ENCODE data around the gene DEFB113.

The DEFB113 gene, protein sequence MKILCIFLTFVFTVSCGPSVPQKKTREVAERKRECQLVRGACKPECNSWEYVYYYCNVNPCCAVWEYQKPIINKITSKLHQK

DNA sequence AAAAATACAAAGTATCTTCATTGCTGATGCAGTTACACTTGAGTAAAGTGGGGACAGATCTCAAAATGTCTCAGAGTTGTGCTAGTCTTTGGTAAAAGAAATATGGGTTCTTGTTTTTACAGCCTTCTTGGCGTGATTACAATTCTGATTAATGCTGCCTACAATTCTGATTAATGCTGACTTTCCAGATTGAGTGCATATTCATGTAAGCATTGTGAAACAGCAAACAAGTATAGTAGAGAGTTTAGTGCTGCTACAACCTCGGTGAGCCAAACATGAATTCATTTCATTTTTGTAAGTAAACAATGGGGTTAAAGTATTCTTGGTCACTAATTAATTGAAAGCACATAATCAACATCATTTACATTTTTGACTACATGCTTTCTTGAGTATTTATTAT, at the start of gene DEFB113:
TSS of gene DEFB113 (minus strand) at position 21 of the 400 bp plus-strand sequence. CDS start at position 21, 0 bp downstream.
- no peaks in the 10 kb centered on the region for H3K4me1 ChIP-seq (ENCODE audit: control insufficient read depth, insufficient read depth, low read length)
- H3K36me3 ChIP-seq (ENCODE audit: control insufficient read depth, insufficient read depth, low read length), result no peaks in the 10 kb centered on the region
- no peak within 1 kb of the TSS for H3K27ac ChIP-seq (ENCODE audit: low read depth, low read length)
- no peak within 1 kb of the TSS for H3K4me3 ChIP-seq (ENCODE audit: low read length)
- H3K9ac ChIP-seq (ENCODE audit: low read length), result no peak within 1 kb of the TSS
- H3K27me3 ChIP-seq (ENCODE audit: control insufficient read depth, insufficient read depth, low read length), result no peaks in the 10 kb centered on the region

DNA sequence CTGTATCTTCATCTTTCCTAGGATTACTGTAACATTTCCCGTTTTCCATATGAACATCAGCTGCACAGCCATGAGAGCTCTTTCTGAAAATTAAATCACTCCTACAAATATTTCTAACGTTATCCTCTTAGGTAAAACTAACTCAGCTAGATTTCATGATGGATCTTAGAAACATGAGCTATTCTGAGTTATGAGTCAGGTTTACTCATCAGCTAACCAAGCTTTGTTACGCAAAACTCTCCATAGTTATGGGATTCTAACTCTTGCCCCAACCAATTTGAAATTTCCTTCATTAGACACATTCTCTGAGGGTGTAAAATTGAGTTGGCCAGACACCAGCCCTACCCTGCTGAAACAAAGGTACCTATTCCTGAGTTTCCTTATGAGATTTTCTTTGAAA, 38.4 kb upstream of the DEFB113 start:
- Histone ChIP-seq H3K27me3 (ENCODE audit: control insufficient read depth, insufficient read depth, low read length) (no peaks in the 10 kb centered on the region), H3K4me3 (ENCODE audit: low read length) (no peak overlapping the region), H3K4me1 (ENCODE audit: control insufficient read depth, insufficient read depth, low read length) (no peaks in the 10 kb centered on the region), H3K9ac (ENCODE audit: low read length) (no peak overlapping the region), H3K27ac (ENCODE audit: low read depth, low read length) (no peak overlapping the region), H3K36me3 (ENCODE audit: control insufficient read depth, insufficient read depth, low read length) (no peaks in the 10 kb centered on the region)

DNA sequence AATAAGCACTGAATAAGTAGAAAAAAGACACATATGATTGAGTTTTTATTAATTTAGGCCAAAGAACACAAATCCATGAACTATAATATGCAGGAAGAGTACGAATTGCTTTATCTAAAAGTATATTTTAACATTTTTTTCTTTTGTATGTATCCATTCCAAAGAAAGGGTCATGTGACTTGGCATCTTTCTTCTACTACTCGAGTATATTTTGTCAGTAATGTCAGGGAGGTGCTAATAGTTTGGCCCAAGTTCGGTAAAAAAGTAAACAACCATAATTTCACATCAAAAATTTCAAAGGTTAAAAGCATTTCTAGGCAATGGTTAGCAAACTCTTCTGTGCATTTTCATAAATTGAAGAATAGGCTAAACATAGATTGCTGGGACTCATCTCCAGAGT, 33.7 kb upstream of the DEFB113 start:
- H3K4me1 ChIP-seq (ENCODE audit: control insufficient read depth, insufficient read depth, low read length), result no peaks in the 10 kb centered on the region
- H3K27me3 ChIP-seq (ENCODE audit: control insufficient read depth, insufficient read depth, low read length), result no peaks in the 10 kb centered on the region

DNA sequence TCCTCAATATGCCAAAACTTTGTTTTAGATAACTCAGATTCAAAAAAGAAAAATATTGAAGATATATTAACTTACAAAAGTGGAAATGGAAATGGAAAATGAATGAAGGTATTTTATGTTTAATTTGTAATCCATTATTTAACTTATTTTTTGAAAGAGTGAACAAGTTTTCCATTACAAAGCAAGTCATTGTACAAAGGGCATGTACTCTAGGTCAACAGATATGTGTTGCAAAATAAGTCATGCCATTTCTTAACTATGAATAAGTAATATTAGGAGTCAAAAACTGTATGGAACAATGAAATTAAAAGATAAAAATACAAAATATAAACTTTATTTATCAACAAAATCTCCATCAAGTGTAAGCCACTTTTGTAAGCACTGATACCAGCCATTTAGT, 25.9 kb upstream of the DEFB113 start:
- Histone ChIP-seq H3K4me1 (ENCODE audit: control insufficient read depth, insufficient read depth, low read length) (no peaks in the 10 kb centered on the region), H3K27me3 (ENCODE audit: control insufficient read depth, insufficient read depth, low read length) (no peaks in the 10 kb centered on the region)

More for the DNA sequence above, 33.7 kb upstream of the DEFB113 start:
- no peak overlapping the region for H3K27ac ChIP-seq (ENCODE audit: low read depth, low read length)
- H3K9ac ChIP-seq (ENCODE audit: low read length), result no peak overlapping the region
- H3K36me3 ChIP-seq (ENCODE audit: control insufficient read depth, insufficient read depth, low read length), result no peaks in the 10 kb centered on the region
- H3K4me3 ChIP-seq (ENCODE audit: low read length), result no peak overlapping the region

DNA sequence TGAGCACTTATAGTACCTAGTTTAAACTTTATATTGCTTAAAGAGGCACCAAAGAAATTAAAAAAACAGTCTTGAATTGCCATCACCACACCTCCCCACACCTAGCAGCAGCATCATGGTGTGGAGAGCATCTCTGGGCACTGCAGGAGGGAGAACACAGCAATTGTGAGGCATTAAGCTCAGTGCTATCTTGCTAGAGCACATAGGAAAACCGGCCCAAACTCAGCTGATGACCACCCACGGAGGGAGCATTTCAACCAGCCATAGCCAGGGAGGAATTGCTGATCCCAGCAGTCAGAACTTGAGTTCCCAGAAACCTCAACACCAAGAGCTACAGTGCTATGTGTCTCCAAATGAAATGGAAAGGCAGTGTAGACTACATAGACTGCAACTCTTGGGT, 19.5 kb upstream of the DEFB113 start:
- Histone ChIP-seq H3K27ac (ENCODE audit: low read depth, low read length) (no peak overlapping the region), H3K9ac (ENCODE audit: low read length) (no peak overlapping the region), H3K36me3 (ENCODE audit: control insufficient read depth, insufficient read depth, low read length) (no peaks in the 10 kb centered on the region), H3K4me3 (ENCODE audit: low read length) (no peak overlapping the region), H3K27me3 (ENCODE audit: control insufficient read depth, insufficient read depth, low read length) (no peaks in the 10 kb centered on the region), H3K4me1 (ENCODE audit: control insufficient read depth, insufficient read depth, low read length) (peaks cover 2% of the 10 kb centered on the region)

More for the DNA sequence above, 25.9 kb upstream of the DEFB113 start:
- no peak overlapping the region for H3K4me3 ChIP-seq (ENCODE audit: low read length)
- H3K27ac ChIP-seq (ENCODE audit: low read depth, low read length), result no peak overlapping the region
- H3K9ac ChIP-seq (ENCODE audit: low read length), result no peak overlapping the region
- H3K36me3 ChIP-seq (ENCODE audit: control insufficient read depth, insufficient read depth, low read length), result no peaks in the 10 kb centered on the region

DNA sequence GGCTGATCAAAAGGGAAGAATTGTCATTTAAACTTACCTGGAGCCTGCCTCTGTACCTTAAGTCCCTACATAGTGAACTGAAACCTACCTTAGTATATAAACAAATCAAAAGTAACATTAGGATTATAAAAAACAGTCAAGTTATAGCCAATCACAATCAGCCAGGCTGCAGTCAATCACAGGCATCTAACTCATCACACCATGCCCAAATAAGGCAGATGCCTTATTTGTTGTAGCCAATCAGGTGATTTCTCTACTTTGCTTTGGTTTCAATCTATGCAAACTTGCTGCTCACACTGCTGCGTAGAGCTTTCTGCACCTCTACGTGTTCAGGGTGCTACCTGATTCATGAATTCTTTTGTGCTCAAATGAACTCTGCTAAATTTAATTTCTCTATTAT, 18.3 kb upstream of the DEFB113 start:
- Histone ChIP-seq H3K27me3 (ENCODE audit: control insufficient read depth, insufficient read depth, low read length) (no peaks in the 10 kb centered on the region), H3K36me3 (ENCODE audit: control insufficient read depth, insufficient read depth, low read length) (no peaks in the 10 kb centered on the region), H3K4me3 (ENCODE audit: low read length) (no peak overlapping the region), H3K9ac (ENCODE audit: low read length) (no peak overlapping the region), H3K27ac (ENCODE audit: low read depth, low read length) (no peak overlapping the region), H3K4me1 (ENCODE audit: control insufficient read depth, insufficient read depth, low read length) (peaks cover 2% of the 10 kb centered on the region)

DNA sequence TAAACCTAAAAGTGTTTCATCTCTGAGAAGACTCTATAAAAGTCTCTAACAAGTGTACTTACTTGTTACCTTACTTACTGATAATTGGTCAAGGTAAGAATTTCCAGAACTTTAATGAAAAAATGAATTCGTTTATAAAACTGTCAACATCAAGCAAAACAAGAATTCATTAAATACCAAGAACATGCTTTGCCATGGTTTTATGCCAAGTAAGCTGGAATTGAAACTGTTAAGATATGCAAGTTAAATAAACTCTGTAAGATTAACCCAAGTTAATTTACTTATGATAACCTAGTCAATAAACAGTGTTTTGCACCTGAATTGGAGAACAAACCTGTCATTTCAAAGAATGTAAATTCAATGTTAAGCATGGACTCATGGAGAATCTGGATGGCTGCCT, 17.1 kb upstream of the DEFB113 start:
- no peak overlapping the region for H3K4me3 ChIP-seq (ENCODE audit: low read length)
- H3K36me3 ChIP-seq (ENCODE audit: control insufficient read depth, insufficient read depth, low read length), result no peaks in the 10 kb centered on the region
- H3K4me1 ChIP-seq (ENCODE audit: control insufficient read depth, insufficient read depth, low read length), result peaks cover 2% of the 10 kb centered on the region
- H3K9ac ChIP-seq (ENCODE audit: low read length), result no peak overlapping the region
- H3K27ac ChIP-seq (ENCODE audit: low read depth, low read length), result no peak overlapping the region
- H3K27me3 ChIP-seq (ENCODE audit: control insufficient read depth, insufficient read depth, low read length), result no peaks in the 10 kb centered on the region

DNA sequence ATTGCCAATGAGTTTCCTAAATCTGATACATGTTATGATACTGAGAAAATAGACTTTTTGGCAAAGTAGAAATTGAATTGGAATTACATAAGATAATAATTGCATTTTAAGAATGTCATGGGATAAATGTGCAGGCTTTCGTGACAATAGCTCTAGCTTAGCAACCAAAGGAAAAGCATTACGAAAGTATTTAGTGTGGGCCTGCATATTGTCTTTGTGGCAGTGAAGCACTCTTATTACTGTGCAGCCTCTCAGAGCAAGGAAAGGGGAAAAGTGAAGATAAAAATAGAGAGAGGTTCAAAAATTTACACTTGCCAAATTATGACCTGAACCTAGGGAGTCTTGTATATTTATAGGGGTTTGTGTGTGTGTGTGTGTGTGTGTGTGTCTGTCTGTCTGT, 12.6 kb upstream of the DEFB113 start:
- Histone ChIP-seq H3K27ac (ENCODE audit: low read depth, low read length) (no peak overlapping the region), H3K36me3 (ENCODE audit: control insufficient read depth, insufficient read depth, low read length) (no peaks in the 10 kb centered on the region), H3K4me1 (ENCODE audit: control insufficient read depth, insufficient read depth, low read length) (peaks cover 2% of the 10 kb centered on the region), H3K27me3 (ENCODE audit: control insufficient read depth, insufficient read depth, low read length) (no peaks in the 10 kb centered on the region), H3K4me3 (ENCODE audit: low read length) (no peak overlapping the region), H3K9ac (ENCODE audit: low read length) (no peak overlapping the region)

DNA sequence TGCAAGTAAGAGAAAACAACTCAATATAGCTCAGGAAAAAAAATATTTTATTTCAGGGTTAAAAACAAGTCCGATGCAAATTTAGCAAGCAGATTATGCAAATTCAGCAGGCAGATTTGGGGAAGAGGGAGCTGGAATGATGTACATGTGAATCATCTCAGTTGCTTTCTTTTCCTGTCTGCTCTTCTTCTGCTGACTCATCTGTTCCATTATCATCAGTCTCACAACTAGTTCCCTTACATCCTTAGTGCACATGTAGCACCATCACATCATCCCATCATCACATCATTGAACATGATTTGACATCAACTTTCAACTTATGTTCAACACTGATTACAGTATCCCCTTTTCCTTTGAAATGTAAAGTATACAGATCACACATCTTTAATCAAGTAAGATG, 11.5 kb upstream of the DEFB113 start:
- no peaks in the 10 kb centered on the region for H3K27me3 ChIP-seq (ENCODE audit: control insufficient read depth, insufficient read depth, low read length)
- no peaks in the 10 kb centered on the region for H3K36me3 ChIP-seq (ENCODE audit: control insufficient read depth, insufficient read depth, low read length)
- no peak overlapping the region for H3K4me3 ChIP-seq (ENCODE audit: low read length)
- no peaks in the 10 kb centered on the region for H3K4me1 ChIP-seq (ENCODE audit: control insufficient read depth, insufficient read depth, low read length)
- no peak overlapping the region for H3K27ac ChIP-seq (ENCODE audit: low read depth, low read length)
- no peak overlapping the region for H3K9ac ChIP-seq (ENCODE audit: low read length)

DNA sequence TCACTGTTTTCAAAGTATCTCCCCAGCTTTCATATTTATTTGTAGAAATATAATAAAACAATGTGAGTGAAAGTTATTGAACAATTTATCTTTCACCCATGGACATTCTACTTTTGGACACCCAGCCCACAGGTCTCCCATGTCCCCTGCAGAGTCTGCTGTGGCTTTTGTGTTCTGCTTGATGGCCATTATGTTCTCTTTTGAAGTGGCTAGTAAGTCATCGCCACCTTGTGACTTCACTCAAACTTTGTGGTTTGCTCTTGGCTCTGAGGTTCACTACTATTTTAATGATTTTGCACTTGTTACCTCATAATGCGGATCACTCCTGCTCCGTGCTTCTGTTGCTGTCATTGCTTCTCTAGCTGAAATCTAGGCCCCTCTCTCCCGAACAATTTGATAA, 10.2 kb upstream of the DEFB113 start:
- H3K27ac ChIP-seq (ENCODE audit: low read depth, low read length), result no peak overlapping the region
- no peaks in the 10 kb centered on the region for H3K27me3 ChIP-seq (ENCODE audit: control insufficient read depth, insufficient read depth, low read length)
- no peaks in the 10 kb centered on the region for H3K4me1 ChIP-seq (ENCODE audit: control insufficient read depth, insufficient read depth, low read length)
- no peak overlapping the region for H3K4me3 ChIP-seq (ENCODE audit: low read length)
- no peaks in the 10 kb centered on the region for H3K36me3 ChIP-seq (ENCODE audit: control insufficient read depth, insufficient read depth, low read length)
- no peak overlapping the region for H3K9ac ChIP-seq (ENCODE audit: low read length)

DNA sequence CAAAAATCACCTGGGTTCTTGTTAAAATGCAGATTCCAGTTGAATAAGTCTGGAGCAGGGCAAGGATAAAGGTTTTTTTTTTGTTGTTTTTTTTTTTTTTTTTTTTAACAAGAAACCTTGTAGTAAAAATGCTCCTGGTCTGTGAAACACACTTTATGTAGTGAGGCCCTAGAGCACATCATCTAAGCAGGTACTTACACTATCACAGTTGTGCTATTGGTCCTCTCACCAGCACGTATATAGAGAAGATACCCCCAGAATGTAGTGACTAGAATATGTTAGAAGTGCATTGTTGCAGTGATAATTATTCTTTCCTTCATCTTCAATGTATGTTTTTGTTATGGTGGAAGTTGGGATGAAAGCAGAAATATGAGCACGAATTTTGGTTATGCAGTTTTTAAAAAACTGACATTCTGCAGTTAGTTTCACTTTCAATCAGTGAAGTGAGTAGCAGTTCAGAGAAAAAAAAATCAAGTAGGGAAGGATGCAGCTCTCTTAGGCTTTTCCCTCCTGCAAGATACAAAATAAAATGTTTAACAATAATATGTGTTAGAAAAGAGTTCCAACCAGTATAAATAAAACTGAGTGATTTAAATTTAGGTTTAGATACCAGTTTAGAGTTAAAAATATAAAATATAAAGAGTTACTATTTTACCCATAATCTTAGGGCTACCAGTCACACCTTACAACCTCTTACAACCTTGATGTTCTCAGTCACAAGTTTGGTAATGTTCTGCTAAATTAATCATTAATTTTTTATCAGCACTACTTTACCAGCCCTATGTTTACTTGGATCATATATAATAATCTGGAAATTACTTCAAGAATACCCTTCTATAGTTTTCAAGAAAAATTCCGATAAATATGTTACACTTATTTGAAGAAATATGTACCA, 9.2 kb upstream of the DEFB113 start:
- Histone ChIP-seq H3K4me1 (ENCODE audit: control insufficient read depth, insufficient read depth, low read length) (no peaks in the 10 kb centered on the region), H3K4me3 (ENCODE audit: low read length) (peak overlapping the region; percentile 28), H3K36me3 (ENCODE audit: control insufficient read depth, insufficient read depth, low read length) (no peaks in the 10 kb centered on the region), H3K9ac (ENCODE audit: low read length) (no peak overlapping the region), H3K27ac (ENCODE audit: low read depth, low read length) (no peak overlapping the region), H3K27me3 (ENCODE audit: control insufficient read depth, insufficient read depth, low read length) (no peaks in the 10 kb centered on the region)

DNA sequence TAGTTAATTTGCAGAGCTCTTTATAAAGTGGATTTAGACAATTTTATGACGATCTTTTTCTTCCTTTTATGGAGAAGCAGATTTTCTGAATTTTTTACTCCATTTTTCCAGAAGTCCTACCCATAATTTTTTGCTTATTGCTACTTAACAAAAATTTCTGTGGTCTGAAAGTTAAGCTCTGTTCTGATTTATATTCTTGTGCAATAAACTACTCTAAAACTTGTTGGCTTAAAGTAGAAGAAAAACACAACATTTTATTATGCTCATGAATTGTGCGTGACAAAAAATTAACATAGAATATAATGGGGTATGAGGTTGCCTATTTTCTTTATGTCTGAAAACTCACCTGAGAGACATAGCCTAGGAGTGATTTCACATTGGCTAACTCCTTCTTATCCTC, 2.6 kb downstream of the DEFB113 start:
- H3K27ac ChIP-seq (ENCODE audit: low read depth, low read length), result no peak overlapping the region

DNA sequence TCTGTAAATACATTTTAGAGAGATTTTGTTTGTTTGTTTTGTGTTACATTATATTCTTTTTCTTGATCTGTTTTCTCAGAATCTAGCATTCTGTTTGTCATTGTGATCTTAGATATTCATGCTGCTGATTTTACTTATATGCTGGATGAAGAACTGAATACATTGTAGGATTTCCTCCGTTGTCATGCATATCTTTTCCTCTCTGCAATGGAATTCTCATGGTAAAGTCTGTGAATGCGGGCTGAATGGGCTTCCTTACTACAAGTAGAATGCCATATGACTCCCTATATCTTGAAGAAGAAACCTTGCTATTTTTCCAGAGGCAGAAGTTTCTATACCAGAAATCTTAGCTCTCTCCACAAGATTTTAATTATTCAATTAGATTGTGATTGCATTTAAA, 3.1 kb downstream of the DEFB113 start:
- H3K4me3 ChIP-seq (ENCODE audit: low read length), result no peak overlapping the region
- H3K27me3 ChIP-seq (ENCODE audit: control insufficient read depth, insufficient read depth, low read length), result no peaks in the 10 kb centered on the region
- H3K27ac ChIP-seq (ENCODE audit: low read depth, low read length), result no peak overlapping the region
- H3K4me1 ChIP-seq (ENCODE audit: control insufficient read depth, insufficient read depth, low read length), result no peaks in the 10 kb centered on the region
- H3K36me3 ChIP-seq (ENCODE audit: control insufficient read depth, insufficient read depth, low read length), result no peaks in the 10 kb centered on the region
- H3K9ac ChIP-seq (ENCODE audit: low read length), result no peak overlapping the region

More for the DNA sequence above, 2.6 kb downstream of the DEFB113 start:
- H3K27me3 ChIP-seq (ENCODE audit: control insufficient read depth, insufficient read depth, low read length), result no peaks in the 10 kb centered on the region
- H3K4me1 ChIP-seq (ENCODE audit: control insufficient read depth, insufficient read depth, low read length), result no peaks in the 10 kb centered on the region
- H3K4me3 ChIP-seq (ENCODE audit: low read length), result no peak overlapping the region
- no peaks in the 10 kb centered on the region for H3K36me3 ChIP-seq (ENCODE audit: control insufficient read depth, insufficient read depth, low read length)
- no peak overlapping the region for H3K9ac ChIP-seq (ENCODE audit: low read length)

Data from rectal smooth muscle tissue (tissue), 1 donor.